ENCODE data around the gene GCC1.

The GCC1 gene, protein sequence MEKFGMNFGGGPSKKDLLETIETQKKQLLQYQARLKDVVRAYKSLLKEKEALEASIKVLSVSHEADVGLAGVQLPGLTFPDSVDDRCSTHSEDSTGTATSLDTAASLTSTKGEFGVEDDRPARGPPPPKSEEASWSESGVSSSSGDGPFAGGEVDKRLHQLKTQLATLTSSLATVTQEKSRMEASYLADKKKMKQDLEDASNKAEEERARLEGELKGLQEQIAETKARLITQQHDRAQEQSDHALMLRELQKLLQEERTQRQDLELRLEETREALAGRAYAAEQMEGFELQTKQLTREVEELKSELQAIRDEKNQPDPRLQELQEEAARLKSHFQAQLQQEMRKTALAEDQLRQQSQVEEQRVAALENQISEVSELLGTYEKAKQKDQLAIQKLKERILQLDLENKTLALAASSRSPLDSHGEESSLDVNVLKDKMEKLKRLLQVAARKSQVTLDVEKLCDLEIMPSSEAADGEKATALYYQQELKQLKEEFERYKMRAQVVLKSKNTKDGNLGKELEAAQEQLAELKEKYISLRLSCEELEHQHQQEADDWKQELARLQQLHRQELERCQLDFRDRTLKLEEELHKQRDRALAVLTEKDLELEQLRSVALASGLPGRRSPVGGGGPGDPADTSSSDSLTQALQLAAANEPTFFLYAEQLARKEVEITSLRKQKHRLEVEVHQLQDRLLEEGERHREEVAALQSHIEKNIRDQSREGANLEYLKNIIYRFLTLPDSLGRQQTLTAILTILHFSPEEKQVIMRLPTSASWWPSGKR

DNA sequence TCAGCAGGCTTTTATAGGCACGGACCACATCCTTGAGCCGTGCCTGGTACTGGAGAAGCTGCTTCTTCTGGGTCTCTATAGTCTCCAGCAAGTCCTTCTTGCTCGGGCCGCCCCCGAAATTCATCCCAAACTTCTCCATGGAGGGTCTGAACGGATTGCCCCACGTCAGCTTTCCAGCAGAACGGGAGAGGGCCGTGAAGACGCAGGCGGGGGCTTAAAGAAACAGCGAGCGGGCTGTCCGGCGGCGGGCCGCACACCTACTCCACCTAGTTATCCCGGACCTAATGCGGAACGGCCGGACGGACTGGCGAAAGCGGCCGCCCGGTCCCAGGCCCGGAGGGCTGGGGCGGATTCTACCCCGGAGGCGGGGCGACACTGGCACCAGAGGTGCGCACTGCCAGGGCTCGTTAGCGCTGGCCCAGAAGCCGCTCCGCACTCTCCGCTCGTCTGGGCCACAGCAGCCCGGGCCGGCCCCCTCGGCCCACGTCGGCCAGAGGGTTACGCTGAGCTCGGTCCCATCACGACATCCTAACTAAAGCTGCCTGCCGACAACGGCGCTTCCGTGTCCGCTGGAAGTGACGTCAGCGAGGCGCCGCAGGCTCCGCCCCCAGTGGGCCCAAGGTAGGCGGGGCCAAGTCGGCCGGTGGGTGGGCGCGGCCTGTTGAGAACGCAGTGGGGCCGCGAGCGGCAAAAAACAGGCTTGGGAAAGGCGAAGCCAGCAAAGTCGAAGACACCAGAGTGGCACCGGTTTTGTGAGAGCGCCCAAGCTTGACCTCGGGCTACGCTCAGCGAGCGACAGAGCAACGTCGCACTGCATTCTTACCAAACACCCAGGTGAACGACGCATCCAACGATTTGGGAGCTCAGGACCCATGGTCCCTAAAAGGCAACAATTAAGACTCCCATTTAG, at the start of gene GCC1:
Gene GCC1 (minus strand): TSS at position 553 of the 910 bp plus-strand sequence. CDS start 414 bp downstream, at position 139.
- in situ Hi-C loops (cut with HindIII; ENCODE audit: low sequenced_read_pairs), result no loop called here

DNA sequence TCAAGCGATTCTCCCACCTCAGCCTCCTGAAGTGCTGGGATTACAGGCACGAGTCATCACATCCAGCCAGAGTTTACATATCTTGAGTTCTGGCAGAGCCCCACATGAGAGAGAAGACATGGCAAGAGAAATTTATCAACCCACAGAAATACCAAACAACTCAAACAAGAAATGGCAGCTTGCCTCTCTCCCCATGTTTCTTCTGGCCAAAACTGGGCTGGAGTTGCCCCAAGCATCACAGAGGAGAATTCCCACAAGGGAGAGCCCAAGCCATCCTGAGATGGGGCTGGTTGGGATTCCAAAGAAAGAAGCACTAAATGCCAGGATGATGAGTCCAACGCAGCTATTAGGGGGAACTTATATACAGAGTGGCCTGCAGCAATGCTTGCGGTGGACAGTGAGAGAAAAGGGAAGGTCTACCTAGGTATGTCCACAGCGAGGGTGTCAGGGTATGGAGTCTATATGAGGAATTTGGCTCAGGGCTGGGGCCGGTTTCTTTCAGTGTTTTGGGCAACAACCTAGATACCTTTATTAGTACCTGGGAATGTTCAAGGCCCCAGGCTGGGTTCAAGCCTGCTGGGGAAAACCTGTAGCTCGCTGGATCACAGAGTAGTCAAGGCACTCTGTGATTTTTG, 47.0 kb upstream of the GCC1 start:
- in situ Hi-C loops (cut with HindIII; ENCODE audit: low sequenced_read_pairs), result no loop called here

DNA sequence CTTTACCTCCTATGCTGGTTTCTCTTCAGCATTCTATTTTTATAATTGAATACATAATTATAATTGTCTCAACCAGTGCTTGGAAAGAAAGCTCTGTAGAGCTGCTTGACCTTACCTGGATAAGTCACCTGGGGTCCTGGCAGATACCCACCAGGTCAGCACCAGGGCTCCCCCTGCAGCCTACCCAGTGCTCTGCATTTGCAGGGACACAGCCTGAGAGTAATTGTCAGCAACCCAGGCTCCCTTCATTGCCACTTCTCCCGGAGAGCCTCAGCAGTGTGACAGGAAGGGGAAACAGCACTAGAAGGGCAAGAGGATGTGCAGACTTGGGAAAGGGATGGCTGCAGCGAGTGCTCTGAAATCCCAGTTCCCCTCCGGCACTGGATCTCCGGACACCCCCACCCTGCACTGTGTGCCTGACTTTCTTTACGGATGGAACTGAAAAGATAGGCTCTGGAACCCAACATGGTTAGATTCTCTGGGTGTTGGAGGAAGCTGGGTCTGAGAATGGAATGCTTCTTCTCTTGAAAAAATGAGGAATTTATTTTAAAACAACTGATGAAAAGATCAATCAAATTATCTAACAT, 44.0 kb upstream of the GCC1 start:
- in situ Hi-C loops (cut with HindIII; ENCODE audit: low sequenced_read_pairs), result no loop called here

DNA sequence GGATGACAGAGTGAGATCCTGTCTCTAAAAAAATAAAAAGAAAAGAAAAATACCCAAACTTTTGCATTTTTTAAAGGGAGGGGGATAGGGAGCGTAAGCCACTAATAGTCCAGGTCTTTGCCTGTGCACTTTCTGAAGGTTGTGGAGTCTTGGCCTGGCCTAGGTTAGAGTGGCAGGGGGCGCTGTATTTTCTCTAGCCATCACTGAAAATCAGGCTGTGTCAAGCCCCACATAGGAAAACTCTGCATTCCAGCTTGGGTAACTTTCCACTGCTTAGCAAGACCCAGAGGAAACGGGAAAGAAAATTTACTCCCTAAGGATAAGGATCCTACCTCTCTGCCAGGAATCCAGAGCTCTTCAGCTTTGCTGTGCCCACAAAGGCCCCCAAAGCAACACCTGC, 43.0 kb upstream of the GCC1 start:
- in situ Hi-C loops (cut with HindIII; ENCODE audit: low sequenced_read_pairs), result no loop called here

DNA sequence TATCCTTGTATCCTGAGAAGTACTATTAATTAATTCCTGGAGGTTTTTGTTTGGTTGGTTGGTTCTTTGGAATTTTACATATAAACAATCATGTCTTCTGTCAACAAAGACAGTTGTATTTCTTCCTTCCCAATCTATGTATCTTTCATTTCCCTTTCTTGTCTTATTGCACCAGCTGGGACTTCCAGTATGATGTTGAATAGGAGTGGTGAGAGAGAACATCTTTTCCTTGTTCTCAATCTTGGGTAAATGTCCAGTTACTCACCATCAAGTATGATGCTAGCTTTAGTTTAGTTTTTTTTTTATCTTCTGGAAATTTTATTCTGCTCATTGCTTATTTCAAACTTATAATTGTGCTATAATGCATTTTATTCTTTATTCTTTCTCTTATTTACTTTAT, 39.9 kb upstream of the GCC1 start:
- in situ Hi-C loops (cut with HindIII; ENCODE audit: low sequenced_read_pairs), result no loop called here

DNA sequence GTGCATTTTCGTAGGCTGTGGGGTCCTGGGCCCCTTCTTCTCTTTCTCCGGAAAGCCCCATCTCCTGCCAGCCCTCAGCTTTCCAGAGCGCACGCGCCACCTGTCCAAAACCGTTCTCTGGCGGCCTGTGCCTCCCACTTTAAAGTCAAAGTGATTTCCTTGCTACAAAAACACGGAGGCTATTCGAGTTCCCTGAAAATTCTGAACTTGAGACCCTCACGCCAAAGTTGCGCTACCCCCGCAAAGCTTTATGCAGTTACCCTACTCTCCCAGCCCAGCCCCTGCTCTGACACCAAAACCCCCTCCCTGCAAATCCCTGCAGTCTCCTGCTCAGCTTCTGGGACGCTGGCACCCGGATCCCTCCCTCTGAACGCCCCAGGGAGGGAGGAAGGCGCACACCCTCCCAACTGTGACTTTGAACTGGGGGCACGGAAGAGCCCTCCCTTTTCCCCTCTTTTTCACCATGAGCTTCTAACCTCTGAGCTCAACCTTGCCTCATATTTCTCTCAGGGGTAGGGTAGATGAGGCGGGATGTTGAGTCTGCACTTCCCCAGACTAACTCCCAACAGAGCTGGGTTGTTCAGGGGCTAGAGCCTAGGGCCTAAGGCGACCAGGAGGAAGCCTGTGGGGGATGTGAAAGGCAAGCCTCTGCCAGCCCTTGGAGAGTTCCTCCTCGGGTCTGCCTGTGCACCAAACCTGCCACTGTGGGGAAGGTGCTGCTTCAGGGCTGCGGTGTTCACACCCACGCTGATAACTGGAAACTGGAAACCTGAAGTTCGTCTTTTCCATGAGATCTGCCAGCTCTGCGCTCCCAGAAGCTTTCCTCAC, 35.2 kb upstream of the GCC1 start:
- in situ Hi-C loops (cut with HindIII; ENCODE audit: low sequenced_read_pairs), result no loop called here

DNA sequence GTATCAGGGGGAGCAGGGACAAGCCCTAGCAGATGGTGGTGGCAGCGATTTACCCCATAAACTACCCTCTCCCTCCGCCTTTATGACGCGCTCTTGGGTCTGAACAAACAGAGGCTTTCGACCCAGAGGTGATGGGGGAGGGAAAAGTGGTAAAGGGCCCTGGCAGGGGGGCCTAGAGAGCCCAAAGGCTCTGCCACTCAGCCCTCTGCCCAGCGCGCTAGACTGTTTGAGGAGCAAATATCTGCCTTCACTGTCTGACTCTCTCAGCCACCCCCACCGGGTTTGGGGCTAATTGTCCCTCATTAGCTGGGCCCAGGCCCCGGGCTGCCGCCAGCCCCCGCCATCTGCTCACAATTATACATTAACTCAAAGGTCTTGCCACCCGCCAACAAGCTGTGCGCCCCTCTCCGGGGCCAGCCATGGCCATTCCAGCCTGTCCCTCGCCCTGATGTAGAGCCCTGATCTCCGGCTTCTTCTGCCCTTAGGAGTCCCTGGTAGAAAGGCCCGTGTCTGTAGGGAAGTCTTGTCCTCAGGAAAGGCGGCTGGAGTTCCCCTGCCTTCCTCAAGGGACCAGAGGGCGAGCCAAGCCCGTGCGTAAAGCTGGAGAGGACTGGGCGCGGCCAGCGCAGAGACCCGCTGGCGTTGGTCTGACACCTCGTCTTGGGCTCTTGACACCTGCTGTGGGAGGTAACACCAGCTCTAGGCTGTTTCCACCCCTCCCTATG, 34.4 kb upstream of the GCC1 start:
- in situ Hi-C loops (cut with HindIII; ENCODE audit: low sequenced_read_pairs), result no loop called here

DNA sequence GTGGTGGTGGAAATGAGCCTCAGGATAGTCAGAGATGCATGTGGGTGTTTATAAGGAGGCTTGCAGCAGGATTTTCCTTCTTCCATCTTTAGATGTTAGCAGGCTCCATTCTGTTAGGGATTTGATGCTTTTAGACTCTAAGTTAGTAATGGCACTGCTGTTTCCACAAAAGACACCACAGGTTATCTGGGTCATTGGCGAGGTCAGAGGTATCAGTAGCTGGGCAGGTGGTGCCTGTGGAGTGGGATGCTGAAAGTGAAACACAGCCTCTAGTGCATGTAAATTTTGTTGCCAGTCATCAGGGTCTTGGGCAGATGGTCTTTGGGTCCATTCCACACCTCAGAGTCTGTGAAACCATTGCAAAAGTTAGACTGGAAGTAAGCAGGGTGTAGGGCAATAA, 33.4 kb upstream of the GCC1 start:
- in situ Hi-C loops (cut with HindIII; ENCODE audit: low sequenced_read_pairs), result no loop called here

DNA sequence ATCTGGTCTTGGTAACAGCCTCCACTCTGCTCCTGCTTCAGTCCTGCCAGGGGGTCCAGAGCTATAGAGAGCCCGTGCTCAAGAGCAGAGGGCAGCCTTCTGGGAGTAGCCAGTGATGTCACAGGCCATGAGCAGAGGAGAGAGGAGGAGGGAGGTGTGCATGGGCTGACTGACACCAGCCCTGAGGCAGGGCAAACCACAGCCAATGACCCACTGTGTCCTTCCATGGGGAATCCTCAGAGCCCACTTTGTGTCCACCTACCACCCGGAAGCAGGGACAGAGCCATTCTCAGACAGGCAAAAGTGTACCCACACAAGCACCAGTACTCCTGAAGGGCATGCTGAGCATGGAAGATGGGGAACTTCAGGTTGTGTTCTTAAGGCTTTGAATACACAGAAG, 32.6 kb upstream of the GCC1 start, which contains the start of gene PAX4:
Gene PAX4 (minus strand): TSS at position 101 of the 400 bp plus-strand sequence. CDS start 2,214 bp downstream, outside the sequence.
- in situ Hi-C loops (cut with HindIII; ENCODE audit: low sequenced_read_pairs), result no loop called here

DNA sequence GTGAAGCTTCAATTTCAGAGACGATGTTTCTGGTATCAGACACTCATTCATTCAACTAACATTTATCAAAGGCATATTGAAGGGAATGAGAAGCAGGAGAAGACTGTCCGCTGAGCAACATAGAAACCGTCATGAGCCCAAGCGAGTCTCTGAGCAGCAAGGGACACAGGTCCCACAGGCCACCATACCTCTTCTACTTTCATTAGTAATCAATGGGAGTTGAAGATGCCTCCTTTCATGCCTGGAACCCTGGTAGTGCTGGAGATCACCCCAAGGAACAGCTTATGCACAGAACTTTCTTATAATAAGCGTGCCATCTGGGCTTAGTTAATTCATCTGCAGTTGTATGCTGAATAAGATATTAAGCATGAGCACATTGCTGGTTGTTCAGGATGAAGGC, 31.3 kb upstream of the GCC1 start:
- in situ Hi-C loops (cut with HindIII; ENCODE audit: low sequenced_read_pairs), result no loop called here

DNA sequence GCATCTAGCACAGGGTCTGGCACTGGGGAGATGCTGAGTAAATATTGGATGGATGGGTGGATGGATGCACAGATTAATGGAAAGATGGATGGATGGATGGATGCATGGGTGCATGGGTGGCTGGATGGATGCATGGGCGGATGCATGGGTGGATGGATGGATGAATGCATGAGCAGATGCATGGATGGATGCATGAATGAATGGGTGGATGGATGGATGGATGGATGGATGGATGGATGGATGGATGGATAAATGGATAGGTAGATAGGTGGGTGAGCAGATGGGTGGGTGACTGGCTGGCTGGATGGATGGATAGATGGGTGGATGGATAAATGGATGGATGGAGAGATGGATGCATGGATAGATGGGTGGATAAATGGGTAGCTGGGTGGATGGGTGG, 26.9 kb upstream of the GCC1 start:
- in situ Hi-C loops (cut with HindIII; ENCODE audit: low sequenced_read_pairs), result no loop called here

DNA sequence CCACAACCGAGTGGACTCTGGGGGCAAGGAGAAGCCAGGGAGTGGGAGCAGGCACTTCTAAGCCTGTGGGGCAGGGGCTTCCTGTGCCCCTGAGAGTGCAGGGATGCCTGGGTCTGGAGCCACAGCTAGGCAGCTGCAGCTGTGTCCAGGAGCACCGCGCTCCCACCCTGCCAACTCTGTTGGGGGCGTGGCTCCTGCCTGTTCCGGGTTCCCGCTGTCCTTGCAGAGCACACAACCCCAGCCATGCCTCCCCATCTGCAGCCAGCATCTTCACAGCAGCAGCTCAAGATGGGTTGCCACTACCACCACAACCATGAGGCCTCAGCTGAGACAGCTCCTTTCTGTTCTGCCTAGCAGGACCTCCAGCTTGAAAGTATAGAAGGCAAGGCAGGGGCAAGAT, 23.9 kb upstream of the GCC1 start:
- in situ Hi-C loops (cut with HindIII; ENCODE audit: low sequenced_read_pairs), result no loop called here

DNA sequence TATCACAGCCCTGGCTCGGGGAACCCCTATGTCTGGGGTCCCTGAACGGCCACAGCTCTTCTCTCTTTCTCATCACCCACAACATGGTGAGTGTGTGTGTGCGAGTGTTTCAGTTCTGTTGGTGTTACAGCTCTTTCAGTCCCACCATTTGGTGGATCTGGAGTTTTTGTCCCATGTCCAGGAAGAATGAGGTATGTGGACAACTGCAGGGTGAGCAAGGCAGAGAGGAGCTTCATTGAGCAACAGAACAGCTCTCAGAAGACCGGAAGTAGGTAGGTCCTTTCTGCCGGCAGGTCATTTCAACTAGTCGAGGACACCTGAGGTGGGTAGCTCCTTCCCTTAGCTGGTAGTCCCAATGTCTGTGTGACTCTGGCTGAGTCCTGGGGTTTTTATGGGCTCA, 23.1 kb upstream of the GCC1 start:
- in situ Hi-C loops (cut with HindIII; ENCODE audit: low sequenced_read_pairs), result no loop called here

DNA sequence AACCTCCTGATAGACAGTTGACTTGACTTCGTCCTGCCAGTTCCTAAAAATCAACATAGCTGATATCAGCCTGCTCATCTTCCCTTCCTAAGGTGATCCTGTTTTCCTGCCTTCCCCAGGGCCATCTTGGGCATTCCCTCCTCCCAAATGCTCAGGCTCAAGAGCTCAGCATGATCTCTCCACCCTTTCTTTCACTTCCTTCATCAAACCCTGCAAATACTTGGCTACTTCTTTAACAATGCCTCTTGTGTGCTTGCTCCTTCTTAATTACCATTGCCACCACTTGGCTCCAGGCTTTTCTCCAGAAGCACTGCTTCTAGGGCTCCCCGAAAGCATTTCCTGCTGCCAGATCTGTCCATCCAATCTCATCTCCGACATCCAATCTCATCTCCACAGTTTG, 15.5 kb upstream of the GCC1 start:
- in situ Hi-C loops (cut with HindIII; ENCODE audit: low sequenced_read_pairs), result no loop called here

DNA sequence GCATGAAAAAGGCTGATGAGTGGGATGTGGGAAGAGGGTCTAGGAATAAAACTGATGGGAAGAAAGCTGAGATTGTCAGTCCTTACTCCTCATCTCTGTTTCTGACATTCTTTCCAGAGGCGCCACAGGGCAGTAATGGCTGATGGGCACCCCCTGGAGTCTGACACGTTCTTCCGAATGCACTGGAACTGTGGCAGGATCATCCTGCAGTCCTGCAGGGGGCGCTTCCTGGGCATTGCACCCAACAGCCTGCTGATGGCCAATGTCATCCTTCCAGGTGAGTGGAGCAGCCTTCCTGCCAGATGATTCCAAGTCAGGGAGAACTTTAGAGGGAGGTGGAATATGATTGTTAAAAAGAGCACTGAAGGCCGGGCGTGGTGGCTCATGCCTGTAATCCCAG, 12.9 kb upstream of the GCC1 start:
- in situ Hi-C loops (cut with HindIII; ENCODE audit: low sequenced_read_pairs), result no loop called here

DNA sequence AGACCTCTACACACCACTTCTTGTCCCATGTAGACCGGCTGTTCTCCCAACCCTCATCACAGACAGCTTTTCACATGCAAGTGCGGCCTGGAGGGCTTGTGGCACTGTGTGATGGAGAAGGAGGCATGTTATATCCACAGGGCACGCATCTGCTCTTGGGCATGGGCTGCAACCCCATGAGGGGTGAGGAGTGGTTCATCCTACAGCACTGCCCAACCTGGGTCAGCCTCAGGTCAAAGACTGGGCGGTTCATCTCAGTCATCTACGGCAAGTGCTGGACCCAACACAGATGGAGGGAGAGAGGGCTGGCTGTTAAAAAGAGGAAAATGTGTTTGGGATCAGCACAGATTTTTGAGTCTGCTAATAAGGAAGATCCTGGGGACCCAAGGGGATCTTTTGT, 10.3 kb upstream of the GCC1 start:
- in situ Hi-C loops (cut with HindIII; ENCODE audit: low sequenced_read_pairs), result no loop called here

DNA sequence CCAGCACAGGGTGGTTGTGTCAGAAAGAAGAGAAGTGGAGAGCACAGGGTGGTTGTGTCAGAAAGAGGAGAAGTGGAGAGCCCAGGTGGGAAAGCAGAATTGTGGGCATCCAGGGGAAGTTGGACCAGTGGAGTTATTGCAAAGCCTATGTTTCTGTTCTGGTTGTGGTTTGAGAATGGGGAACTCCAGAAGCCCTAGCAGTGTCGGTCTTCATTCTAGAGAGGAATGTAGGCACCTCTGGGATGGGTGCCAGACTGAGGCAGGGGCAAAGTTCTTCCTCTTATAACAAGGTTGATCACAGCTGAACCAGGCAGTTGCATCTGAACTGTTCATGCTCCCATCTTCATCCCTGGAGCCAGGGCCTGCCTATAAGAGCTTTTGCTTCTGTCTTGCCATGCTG, 9.1 kb upstream of the GCC1 start:
- in situ Hi-C loops (cut with HindIII; ENCODE audit: low sequenced_read_pairs), result no loop called here

DNA sequence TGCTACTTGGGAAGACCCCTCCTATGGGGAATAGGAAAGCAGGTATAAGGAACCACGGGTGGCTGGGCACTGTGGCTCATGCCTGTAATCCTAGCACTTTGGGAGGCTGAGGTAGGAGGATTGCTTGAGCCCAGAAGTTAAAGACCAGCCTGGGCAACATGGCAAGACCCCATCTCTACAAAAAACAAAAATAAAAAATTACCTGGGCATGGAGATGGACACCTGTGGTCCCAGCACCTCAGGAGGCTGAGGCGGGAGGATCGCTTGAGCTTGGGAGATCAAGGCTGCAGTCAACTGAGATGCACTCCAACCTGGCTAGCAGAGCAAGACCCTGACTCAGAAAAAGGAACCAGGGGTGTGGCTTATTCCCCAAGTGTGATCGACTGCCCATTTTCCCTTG, 7.2 kb upstream of the GCC1 start:
- in situ Hi-C loops (cut with HindIII; ENCODE audit: low sequenced_read_pairs), result no loop called here

DNA sequence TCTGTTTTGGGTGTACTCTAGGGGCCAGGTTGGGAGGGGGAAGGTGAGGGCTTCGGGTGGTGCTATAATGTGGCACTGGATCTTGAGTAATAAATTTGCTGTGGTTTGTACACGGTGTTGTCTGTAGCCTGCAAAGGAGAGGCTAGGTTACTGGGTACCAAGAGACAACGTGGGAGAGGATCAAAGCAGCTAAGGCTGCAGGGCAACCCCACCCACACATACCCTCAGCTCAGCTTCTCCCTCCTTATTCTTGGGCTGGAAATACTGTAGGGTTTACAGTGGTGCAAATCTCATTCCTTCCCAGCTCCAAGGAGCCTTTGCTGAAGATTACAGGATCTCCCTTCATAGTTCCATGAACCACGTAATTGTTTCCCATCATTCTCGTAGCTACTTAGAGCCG, 6.2 kb upstream of the GCC1 start:
- in situ Hi-C loops (cut with HindIII; ENCODE audit: low sequenced_read_pairs), result no loop called here
